ENCODE data around the gene KLF18.
"Not testable (repeated sequence)": the region's sequence is repeated elsewhere in the genome, so short reads cannot be mapped to it uniquely, and the experiment has no call there.

The KLF18 gene

DNA sequence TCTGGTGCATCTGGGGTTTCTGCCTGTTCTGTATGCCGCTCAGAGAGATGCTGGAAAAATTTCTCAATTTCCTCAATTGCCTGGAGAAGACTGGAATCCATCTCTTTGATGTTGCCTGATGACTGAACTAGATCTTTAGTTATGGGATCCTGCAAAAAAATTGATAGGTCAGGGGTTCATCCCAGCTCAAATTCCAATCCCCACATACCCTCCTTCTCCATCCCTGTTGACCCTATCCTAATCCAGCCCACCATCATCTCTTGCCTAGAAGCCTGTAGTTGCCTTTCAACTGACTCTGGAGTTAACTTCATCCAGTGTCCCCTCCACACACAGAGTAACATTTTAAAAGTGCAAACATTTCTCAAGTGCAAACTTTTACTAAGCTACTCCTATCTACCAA is at the start of gene KLF18:
Gene KLF18 (minus strand): TSS at position 101 of the 400 bp plus-strand sequence. CDS start 0 bp downstream, at position 101.
- no peak for DNase-seq

DNA sequence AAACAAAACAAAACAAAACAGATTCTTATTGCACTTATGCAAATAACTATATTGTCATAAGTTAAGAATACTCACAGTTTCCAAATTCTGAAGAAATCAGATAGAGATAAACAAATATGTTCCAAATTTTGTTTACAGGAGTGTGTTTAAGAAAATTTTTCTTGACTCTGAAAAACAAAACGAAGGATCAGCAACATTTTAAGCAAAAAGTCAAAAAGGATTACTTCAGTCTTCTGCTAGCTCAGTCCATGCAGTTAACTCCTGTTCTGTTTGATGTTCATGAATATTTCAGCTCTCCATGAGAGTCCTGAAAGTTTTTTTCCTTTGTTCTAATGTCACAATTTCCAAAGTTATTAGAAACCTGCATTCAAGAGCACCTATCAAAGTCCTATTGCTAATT is 33.2 kb upstream of the KLF18 start:
- no peak for DNase-seq

DNA sequence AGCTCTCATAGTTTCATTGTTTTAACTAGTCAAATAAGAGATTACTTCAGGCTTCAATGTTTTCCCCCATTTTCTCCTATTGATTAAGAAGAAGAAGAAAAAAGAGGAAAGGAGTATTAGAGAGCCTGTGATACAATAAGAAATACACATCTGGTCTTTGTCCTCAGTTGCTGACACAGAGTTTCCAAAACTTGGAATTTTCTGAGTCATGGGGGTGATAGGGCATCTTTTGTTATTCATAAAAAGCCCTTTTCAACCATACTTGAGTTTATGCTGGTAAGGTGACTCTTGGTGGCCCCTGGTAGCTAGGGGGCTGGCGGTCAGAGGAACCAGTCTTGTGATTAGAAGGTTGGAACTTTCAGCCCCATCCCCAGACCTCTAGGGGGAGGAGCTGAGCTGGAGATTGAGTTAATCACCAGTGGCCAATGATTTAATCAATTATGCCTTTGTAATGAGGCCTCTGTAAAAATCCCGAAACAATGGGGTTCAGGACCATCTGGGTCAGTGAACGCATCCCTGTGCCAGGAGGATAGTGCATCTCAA is 28.9 kb upstream of the KLF18 start:
- DNase-seq = no peak

DNA sequence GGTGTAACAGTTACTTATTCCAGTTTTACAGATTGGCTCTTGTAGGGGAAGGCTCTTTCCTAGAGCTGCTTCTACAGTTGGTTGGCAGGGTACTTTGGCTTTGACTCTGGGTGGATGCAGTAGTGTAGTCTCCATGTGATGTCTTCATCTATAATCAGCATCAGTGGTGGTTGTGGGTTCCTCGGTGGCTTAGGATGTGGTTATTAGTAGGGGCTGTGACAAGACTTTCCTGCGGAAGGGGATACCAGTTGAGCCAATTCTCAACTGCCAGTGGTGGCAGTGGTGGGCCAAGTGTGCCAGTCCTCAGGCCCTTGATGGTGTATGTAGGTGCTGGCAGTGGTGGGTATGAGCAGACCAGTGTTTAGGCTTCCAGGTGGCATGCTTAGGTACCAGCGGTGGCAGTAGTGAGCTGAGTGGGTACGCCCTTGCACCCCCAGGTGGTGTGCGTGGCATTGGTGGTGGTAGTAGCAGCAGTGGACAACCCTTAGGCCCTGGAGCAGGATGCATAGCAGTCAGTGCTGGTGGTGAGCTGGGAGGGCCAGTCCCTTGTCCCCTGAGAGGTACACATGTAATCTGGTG is 27.2 kb upstream of the KLF18 start:
- no peak for DNase-seq

DNA sequence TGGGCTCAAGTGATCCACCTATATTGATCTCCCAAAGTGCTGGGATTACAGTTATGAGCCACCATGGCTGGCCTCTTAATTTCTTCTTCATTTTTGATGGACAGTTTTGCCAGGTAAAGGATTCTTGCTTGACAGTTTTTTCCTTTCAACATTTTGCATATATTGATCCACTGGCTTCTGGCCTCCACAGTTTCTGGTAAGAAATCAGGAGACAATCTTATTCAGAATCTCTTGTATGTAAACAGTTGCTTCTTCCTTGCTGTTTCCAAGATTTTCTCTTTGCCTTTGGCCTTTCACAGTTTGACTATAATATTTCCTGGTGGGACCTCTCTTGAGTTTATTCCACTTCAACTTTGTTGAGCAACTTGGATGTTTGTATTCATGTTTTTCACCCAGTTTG is 20.1 kb upstream of the KLF18 start:
- no peak for DNase-seq

DNA sequence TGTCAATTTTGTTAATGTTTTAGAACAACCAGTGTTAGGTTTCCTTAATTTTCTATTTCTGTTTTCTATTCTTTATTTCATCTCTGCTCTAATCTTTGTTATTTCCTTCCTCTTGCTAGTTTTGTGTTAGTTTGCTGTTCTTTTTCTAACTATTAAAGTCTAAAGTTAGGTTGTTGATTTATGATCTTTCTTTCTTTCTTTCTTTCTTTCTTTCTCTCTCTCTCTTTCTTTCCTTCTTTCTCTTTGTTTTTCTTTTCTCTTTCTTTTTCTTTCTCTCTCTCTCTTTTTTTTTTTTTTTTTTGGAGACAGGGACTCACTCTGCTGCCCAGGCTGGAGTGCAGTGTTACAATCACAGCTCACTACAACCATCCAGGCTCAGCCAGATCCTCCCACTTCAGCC is 17.4 kb upstream of the KLF18 start:
- no peak for DNase-seq

DNA sequence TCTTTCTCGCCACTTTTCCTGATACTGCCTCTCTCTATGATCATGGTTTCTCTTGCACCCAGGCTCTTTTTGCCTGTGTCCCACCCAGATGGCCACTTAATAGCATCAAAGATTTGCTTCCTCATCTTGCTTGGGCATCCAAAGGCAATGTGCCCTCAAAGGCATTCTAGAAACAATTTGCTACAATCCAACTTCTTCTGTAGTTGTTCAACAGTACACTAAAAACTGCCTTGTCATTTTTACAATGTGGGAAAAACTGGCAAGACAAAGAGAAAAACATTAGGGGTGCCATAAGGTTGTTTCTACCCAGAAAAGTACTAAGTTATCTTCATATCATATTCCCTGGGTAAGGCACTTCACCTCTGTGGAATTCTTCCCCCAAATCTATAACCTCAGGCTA is 16.5 kb upstream of the KLF18 start:
- DNase-seq = no peak

DNA sequence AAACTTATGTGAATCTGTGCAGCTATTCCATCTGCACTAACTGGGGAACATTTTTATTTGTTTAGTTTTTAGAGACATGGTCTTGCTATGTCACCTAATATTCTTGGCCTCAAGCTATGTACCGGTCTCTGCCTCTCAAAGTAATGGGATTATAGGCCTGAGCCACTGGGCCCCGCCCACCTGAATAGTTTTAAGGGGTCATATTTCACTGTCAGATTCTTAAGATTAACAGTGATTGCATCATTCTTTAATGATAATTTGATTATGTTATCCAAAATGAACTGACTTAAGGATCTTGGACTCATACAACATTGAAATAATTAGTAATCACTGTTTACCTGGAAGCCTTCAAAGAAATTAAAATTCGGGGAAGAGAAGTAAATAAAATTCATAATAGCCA is 12.6 kb upstream of the KLF18 start:
- no peak for DNase-seq

DNA sequence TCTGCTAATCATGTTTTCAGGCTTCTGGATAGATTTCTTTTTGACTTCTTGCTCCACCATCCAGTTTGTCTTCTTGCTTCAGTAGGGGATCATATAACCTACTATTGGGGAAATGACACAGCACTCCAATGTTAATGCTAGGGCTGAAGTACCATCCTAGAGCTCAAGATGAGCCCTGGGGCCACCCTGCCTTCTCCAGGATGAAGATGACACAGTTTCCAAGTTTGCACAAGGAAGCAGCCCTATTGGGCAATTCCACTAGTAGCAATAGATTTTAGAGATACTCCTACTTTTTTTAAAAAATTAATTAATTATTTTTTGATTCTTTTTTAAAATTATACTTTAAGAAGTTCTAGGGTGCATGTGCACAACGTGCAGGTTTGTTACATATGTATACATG is 11.3 kb upstream of the KLF18 start:
- DNase-seq = no peak

DNA sequence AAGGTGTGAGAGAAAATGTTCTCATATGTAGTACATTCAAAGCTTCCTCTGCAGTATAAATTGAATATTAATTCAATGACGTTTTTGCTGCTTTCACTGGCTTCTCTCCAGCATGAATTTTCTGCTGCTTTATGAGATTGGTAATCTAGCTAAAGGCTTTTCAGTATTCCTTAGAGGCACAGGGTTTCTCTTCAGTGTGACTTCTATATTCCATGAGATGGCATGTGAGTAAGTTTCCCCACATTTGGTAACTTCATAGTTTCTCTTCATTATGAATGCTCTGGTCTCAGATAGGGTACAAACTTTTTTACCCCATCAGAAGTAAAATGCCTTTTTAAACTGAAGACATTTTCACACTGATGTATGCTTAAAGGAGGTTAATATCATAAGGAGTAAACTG is 10.4 kb upstream of the KLF18 start:
- DNase-seq = no peak

DNA sequence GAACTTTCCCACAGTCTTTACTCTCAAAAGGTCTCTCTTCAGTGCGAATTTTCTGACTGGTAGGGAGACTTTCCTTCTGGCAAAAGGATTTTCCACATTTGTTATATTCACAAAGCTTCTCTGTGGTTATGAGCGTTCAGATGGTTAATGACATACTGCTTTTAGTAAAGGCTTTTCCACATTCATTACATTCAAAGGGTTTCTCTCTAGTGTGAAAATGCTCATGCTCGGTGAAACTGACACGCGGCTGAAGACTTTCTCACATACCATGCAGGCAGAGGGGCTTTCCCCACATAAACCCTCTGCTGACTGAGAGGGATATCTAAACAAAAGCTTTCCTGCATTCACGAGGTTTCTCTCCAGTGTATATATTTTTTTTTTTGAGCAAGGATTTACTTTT is 9.9 kb upstream of the KLF18 start:
- DNase-seq = no peak

DNA sequence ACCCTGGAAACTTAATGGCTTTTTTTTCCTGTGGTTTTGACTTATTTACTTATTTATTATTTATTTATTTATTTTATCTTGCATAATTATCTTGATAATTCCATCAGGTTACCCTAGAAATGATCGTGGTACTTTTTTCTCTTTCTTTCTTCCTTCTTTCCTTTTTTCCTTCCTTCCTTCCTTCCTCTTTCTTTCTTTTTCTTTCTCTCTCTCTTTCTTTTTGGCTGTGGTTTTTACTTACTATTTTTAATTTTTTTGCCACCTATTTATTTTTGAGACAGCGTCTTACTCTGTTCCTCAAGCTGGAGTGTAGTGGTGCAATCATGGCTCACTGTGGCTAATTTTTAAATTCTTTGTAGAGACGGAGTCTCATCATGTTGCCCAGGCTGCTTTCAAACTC is 6.2 kb upstream of the KLF18 start:
- DNase-seq = no peak

DNA sequence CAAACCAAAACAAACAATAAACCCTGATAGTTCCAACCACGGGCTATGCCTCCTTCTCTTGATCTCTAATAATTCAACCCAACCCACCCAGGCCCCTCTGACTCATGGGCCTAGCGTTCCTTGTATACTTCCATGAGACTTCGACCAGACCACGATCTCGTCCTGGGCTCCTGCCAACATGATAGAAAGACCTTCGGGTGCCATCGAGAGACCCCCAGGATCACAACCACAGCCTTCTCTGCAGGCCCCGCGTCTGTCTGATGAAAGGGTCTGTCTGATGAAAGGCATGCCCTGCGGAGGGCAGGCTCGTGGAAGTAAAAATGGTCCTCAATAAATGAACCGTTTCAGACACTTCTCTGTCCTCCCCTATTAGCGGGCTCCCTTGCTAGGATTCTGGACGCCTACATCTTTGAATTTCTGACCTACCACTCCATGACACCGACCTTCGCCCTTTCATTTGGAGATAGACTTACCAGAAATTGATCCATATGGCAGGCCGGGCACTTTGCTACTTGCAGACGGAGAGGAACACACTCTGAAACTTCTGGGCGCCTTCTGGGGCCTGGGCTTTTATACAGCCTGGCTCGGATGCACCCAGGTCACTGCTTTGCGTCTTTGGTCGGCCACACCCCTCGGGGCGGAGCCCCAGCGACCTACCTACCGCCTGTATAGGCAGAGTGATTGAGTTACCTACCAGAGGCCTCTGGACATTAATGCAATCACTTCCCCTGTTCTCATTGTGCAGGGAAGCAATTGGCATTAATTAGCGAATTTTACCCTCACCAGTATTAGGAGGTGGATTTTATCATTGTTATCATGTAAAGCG is 5.3 kb upstream of the KLF18 start:
- no peak for DNase-seq

DNA sequence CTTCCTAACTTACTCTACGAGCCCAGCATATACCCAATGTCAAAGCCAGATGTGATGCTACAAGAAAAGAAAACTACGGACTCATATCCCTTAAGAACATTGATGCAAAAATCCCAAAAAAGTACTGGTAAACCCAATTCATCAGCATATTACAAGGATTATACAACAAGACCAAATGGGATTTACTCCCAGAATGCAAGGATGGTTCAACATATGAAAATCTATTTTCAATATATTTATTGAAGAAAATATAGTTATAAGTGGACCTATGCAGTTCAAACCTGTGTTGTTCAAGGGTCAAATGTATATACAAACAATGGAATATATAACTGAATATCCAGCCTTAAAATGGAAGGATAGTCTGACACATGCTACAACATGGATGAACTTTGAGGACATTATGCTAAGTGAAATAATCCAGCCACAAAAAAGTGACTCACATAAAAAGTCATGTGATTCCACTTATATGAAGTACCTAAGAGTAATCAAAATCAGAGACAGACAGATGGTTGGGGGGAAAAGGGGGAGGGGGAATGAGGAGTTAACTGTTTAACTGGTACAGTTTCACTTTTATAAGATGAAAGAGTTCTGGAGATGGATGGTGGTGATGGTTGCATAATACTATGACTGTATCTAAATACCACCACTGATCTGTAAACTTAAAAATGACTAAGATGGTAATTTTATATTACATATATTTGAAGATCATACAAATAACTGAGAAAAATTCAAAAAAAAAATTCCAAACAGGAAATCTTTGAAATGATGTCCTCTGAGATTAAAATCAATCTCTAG is 3.7 kb upstream of the KLF18 start:
- no peak for DNase-seq

DNA sequence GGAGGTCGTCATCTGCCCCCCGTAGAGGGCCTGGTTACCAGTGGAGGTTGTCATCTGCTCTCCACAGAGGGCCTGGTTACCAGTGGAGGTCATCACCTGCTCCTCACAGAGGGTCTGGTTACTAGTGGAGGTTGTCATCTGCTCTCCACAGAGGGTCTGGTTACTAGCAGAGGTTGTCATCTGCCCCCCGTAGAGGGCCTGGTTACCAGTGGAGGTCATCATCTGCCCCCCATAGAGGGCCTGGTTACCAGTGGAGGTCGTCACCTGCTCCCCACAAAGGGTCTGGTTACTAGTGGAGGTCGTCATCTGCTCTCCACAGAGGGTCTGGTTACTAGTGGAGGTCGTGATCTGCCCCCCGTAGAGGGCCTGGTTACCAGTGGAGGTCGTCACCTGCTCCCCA is 1.9 kb downstream of the KLF18 start:
- not testable (repeated sequence) for DNase-seq

DNA sequence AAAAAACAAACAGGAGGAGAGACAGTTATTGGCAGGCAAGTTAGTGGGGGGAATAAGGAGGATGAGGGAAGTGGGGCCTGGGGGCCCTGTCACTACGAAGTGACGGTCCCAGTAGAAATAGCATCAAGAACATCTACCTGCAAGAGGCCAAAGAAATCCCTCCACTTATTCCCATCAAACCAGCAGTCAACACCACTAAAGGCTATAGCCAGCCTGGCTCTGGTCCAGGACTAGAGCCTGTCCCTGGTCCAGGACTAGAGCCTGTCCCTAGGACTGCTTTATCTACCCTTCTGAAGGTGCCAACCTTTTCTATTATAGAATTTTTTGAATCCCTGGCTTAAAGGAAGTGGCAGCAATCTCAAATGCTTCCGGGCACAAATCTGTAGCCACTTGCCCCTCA is 3.2 kb downstream of the KLF18 start:
- DNase-seq = no peak

DNA sequence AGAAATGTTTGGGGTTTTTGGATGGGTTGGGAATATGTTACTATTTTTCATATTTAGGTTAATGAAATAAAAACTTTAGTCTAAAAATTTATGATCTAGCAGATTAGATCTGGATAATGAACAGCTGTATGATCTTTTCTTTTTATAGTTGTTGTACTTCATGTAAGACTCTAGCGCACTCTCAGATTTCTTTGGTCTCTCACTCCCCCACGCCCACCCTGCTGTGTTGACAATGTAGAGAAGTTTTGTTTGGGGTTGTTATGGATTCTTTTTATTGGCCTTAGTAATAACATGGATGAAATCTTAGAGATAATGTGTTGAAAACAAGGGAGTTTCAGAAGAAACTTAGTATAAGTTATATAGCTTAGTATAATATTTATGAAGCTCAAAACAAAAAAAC is 5.5 kb downstream of the KLF18 start:
- DNase-seq = no peak

DNA sequence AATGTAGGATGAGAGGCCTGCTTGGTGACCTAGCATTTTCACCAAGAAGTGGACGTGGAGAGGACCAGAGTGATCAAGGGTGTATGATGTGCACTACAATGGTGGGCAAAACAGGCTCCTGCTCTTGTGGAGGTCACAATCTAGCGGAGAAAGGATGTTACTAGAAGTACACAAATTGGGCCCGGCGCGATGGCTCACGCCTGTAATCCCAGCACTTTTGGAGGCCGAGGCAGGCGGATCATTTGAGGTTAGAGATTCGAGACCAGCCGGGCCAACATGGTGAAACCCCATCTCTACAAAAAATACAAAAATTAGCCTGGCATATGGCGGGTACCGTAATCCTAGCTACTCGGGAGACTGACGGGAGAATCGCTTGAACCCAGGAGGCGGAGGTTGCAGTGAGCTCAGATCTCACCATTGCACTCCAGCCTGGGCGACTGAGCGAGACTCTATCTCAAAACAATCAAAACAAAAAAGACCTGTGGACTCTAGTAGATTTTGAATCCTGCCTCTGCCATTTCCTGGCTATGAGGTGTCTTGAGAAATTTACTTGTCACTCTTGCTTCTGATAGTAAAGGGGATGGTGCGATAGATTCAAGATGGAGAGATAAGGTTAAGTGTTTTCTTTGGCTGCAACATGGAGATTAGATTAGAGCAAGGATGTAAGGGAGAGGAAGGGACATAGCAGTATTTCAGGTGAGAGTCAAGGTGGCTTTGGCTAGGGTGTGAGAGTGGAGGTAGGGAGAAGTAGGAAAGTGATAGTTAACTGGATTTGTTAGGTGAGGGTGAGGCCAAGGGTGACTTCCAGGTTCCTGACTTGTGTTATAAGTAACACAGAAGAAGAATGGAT is 7.1 kb downstream of the KLF18 start:
- no peak for DNase-seq

DNA sequence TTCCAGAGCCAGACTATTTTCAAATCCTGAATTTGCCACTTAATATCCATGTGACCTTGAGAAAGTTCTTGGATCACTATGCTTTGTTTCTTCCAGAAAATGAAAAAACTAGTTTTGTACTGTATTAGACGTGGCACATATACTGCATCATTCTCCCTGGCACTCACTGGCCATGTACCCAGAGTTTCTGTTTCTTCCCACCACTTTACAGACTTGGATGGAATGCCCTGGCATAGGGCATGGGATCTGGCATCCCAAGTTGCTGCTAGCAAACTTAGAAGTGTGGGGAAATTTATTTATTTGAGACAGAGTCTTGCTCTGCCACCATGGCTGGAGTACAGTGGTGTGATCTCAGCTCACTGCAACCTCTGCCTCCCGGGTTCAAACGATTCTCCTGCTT is 10.0 kb downstream of the KLF18 start:
- no peak for DNase-seq

DNA sequence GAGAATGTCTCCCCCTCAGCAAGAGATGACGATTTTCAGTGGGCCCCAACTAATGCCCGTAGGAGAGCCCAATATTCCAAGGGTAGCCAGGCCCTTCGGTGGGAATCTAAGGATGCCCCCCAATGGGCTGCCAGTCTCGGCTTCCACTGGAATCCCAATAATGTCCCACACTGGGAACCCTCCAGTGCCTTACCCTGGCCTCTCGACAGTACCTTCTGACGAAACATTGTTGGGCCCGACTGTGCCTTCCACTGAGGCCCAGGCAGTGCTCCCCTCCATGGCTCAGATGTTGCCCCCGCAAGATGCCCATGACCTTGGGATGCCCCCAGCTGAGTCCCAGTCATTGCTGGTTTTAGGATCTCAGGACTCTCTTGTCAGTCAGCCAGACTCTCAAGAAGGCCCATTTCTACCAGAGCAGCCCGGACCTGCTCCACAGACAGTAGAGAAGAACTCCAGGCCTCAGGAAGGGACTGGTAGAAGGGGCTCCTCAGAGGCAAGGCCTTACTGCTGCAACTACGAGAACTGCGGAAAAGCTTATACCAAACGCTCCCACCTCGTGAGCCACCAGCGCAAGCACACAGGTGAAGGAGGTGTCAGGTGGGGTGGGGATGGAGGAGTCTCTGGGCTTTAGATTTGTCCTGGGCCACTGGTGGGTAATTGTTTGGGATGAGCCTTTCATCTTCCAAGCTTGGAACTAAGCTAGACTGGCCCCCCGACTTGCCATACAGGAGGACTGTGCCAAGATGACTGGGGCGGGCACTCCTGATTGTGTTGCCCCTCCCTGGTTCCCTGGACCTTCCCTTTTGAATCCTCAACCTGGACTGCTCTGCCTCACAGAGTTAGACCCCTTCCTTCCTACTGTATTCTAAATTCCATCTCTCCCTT is 11.6 kb downstream of the KLF18 start:
- no peak for DNase-seq

DNA sequence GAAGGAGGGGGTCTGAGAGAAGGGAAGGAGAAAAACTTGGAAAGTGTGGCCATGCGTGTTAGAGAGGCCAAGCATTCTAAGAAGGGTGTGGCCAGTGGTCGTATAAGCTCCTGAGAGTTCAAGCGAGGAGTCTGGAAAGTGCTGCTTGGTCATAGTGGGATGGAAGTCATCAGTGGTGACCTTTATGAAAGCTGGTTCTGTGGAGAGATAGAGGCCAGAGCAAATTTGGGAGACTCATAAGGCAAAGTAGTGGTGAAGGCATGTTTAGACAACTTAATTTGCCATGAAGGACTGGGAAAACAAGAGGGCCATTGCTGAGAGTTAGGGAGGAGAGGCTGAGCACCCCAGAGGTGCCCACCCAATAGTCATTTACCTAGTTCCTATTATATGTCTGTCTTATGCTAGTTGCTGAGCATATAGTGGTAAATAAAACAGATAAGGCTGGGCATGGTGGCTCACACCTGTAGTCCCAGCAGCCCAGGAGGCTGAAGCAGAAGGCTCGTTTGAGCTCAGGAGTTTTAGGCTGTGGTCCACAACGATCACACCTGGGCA is 21.0 kb downstream of the KLF18 start:
- no peak for DNase-seq

Data from NCI-H1092 treated with DMSO at 0.1 percent for 48 hours (cell line).